H1 (cell line): Measurements from ENCODE around the gene GOLGA1. TPM values are rescaled to one million over a fixed set of nuclear protein-coding genes. Genes with fewer than 3 reads are reported as not detected.

Experiments
- ATF3 ChIP-seq: IDR thresholded peaks from 2 replicates; pipeline ENCODE4 v1.6.1; 2011; ENCODE audit warnings: low read depth, mild to moderate bottlenecking, low read length; ENCODE audit not compliant: insufficient read depth
- BCL11A ChIP-seq, 2 experiments: IDR thresholded peaks; one replicate each; pipeline ENCODE4 v1.6.1; 2011; ENCODE audit warnings: low read depth in 2 of 2, low read length in 2 of 2, mild to moderate bottlenecking in 2 of 2
- EP300 ChIP-seq, 2 experiments: IDR thresholded peaks; 1 replicate in 1 of 2; 2 replicates in 1 of 2; pipeline ENCODE4 v1.6.1; 2011 to 2012; ENCODE audit warnings: low read depth in 2 of 2, low read length in 2 of 2, mild to moderate bottlenecking in 2 of 2, borderline replicate concordance in 1 of 2, inconsistent platforms in 1 of 2, moderate library complexity in 1 of 2
- KDM5A ChIP-seq: fragments of 200-600 bp; IDR thresholded peaks from 2 replicates; pipeline ENCODE4 v1.7.1; 2012; ENCODE audit warnings: mild to moderate bottlenecking, low read length, inconsistent platforms, mixed read lengths
- NRF1 ChIP-seq: IDR thresholded peaks from 2 replicates; pipeline ENCODE4 v1.6.1; 2011; ENCODE audit warnings: mild to moderate bottlenecking, low read depth, low read length, improper control_type of control experiment
- SAP30 ChIP-seq: fragments of 300-600 bp; sonication (generic); IDR thresholded peaks from 2 replicates; pipeline ENCODE4 v1.7.1; 2012; ENCODE audit warnings: low read length, moderate library complexity, mild to moderate bottlenecking, inconsistent platforms; ENCODE audit not compliant: insufficient read depth, insufficient replicate concordance
- polyA plus RNA-seq, 7 experiments: library from polyadenylated mRNA; depleted of rRNA in 3 of 7; stranded (reverse) in 5 of 7; unstranded in 2 of 7; fragments of >200 nt in 5 of 7; fragments of 200-250 nt in 2 of 7; gene quantifications; 1 replicate in 5 of 7; 2 replicates in 1 of 7; 4 replicates in 1 of 7; pipeline versions ENCODE4 v1.2.1 to v1.2.3, GENCODE V29; 2011 to 2013; ENCODE audit warnings: missing spikeins in 2 of 7, mixed read lengths in 2 of 7
- total RNA-seq: library from RNA; stranded (reverse); fragmentation: NEBNext Ultra II Directional; extraction: Animal tissue kit (Norgen Biotek cat#: 25700); gene quantifications from 2 replicates; pipeline ENCODE4 v1.2.1, GENCODE V29; 2021
- TF ChIP-seq, protein P1 (sequence below): IDR thresholded peaks from 2 replicates; pipeline ENCODE4 v1.6.1; 2011; ENCODE audit warnings: low read length, improper control_type of control experiment

The GOLGA1 gene
- total and polyA plus RNA-seq, 2 of the 8 experiments (the other 6 are each of a cell fraction or from before 2014, with no cell fraction given), result 4.8 to 6.5 TPM

DNA sequence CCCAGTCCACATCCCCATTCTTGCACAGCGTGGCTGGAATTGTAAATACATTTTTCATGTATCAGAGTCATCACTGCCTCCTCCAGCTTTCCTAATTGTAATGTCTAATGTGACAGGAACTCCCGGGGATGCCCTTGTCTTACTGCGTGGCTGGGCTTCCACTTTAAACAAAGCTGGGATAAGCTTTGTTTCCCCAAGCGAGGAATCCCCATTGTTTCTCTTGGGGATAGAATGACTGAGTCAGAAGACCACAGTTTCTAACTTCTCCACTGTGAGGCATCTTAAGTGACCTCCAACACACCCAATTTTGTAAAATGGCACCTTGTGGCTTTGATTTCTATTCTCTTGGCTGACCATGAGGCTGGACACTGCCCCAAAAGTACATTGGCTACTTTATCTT, 56.5 kb downstream of the GOLGA1 start (continued):
- TF ChIP-seq, protein P1, sequence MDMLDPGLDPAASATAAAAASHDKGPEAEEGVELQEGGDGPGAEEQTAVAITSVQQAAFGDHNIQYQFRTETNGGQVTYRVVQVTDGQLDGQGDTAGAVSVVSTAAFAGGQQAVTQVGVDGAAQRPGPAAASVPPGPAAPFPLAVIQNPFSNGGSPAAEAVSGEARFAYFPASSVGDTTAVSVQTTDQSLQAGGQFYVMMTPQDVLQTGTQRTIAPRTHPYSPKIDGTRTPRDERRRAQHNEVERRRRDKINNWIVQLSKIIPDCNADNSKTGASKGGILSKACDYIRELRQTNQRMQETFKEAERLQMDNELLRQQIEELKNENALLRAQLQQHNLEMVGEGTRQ, result no peak
- TF ChIP-seq BCL11A (IDR thresholded peaks at IDR 0.05; ENCODE audit: low read depth in 2 of 2, low read length in 2 of 2) (no peak), ATF3 (no peak), SAP30 (no peak), NRF1 (no peak), EP300 (IDR thresholded peaks at IDR 0.05; ENCODE audit: borderline replicate concordance in 1 of 2, low read depth in 2 of 2, low read length in 2 of 2) (no peak), KDM5A (no peak)
